SH-SY5Y (cell line): Measurements from ENCODE around the gene TTC21A.

Experiments used
- GATA2 ChIP-seq: IDR thresholded peaks from 2 replicates; pipeline ENCODE4 v1.6.1; 2011; ENCODE audit warnings: mild to moderate bottlenecking, low read depth, low read length
- GATA3 ChIP-seq: IDR thresholded peaks from 2 replicates; pipeline ENCODE4 v1.6.1; 2011; ENCODE audit warnings: low read depth, mild to moderate bottlenecking, low read length, moderate library complexity

Gene TTC21A

DNA sequence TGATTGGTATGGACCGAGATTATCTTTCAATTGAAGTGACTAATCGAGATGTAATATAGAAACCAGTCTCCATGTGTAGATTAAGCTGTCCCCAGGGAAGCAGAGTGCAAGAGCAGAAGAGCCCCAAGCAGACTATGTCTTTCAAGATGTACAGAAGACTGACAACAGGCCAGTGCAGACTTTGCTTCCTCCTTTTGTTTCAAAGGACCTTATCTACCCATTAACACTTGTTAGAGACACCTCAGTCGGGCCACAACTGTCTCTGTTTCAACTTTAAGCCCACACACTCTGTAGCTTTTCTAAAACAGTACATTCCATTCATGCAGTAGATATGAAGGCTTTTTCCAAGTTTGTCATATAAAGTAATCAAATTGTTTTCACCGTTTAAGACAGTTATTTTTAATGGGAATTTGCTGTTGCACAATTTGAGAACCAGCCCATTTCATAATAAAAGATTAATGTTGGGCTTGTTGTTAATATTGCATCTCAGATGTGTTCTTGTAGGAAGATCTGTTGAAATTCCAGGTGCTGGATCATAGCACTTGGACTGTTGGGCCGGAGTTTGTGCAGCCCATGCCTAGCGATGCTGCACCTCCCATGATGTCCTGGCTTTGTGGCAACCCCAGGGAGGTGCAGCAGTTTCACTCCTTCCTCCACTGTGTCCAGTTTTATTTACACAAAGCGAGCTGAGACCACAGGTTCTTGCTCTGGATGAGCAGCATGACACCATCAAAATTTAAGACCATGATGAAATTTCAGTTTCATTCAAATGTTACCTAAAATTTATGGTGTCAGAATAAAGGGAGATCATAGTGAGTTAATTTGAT is 12.4 kb upstream of the TTC21A start:
- TF ChIP-seq GATA3 (no peak), GATA2 (no peak)

DNA sequence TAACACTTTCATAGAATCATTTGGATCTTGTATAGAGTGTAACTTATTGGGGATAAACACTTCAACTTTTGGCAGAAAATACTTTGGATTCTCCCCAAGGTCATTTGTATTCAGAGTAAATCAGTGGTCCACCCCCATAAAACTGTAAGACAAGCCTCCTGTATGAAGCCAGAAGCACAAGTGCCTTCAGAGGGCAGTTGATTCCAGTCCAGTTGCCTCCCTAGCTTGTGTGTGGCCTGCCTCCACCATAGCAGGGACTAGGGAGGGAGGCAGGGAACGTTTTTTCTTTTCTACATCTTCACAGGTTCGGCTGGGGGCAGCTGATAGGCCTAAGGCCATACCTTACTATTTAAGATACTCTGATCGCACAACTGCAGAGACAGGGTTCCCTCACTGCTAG is 11.7 kb upstream of the TTC21A start:
- TF ChIP-seq GATA3 = no peak
- TF ChIP-seq GATA2 = no peak

DNA sequence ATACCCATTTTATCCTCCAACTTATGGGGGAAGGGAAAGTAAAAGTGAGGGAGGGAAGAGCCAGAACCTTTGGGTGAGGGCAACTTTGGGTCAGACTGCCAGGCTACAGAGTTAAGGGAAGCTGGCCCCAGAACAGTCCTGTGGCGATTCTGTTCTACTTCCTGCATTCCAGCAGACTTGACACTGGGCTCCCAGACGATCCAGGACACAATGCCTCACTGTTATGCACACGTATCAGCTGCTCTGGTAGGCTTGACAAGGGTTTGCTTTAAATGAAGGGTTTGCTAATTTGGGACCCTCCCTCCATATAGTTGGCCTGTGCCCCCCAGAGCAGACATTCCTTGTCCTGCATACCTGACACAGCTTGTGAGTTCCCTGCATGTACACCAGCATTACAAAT is 10.7 kb upstream of the TTC21A start:
- TF ChIP-seq GATA2 (no peak), GATA3 (no peak)

DNA sequence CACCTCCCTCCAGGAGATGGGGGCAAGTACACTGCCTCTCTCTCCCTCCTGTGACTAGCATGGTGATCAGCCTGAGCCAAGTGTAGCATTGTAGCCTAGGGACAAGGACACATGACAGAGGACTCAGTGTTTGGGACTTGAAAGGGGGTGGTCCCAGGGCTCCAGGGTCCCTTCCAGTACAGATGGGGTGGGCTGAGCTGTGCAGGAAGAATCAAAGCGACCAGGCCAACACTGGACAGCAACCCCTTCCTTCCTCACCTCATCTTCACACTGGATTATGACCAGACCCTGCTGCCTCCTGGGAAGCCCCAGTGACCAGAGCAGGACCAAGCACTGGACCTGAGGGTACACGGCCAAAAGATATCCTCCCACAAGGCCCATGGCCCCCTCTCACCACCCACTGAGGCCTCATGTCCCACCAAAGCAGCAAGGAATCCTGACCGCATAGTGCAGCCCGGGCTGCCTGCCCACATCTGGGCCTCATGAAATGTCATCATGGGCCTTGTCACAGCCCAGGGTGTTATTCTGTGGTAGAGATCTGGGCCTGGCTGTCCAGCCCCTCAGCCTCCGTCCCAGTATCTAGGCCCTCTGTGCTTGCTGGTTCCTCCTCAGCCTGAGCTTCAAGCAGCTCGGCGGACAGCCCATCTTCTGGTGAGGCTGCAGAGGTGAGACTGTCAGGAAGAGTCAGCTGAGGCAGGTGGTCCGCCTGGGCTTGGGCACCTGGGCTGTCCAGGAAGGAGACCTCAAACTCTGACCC is 9.6 kb upstream of the TTC21A start:
- TF ChIP-seq GATA2 (no peak), GATA3 (no peak)

DNA sequence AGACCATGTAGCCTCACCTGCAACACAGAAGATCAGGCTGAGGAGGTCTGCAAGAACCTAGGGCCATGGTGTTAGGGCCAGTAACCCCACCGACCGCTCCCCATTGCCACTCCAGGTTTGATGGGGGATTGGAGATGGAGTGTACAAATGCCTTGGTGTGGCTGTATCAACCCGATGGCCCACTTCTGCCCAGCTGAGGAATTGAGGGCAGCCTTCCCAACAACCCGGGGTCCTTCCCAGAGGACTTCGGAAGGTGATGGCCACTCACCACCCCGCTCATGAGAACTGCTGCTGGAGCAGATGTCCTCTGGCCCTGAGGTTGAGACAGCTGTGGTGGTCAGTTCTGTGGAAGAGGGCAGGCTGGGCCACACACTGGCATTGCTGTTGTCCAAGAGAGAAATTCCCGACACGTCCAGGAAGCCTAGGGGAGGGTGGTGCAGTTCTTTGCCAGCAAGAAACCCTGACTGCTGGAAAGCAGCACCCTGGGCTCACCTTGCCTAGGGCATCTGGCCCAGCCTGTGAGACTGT is 8.9 kb upstream of the TTC21A start:
- TF ChIP-seq GATA3 (no peak), GATA2 (no peak)

DNA sequence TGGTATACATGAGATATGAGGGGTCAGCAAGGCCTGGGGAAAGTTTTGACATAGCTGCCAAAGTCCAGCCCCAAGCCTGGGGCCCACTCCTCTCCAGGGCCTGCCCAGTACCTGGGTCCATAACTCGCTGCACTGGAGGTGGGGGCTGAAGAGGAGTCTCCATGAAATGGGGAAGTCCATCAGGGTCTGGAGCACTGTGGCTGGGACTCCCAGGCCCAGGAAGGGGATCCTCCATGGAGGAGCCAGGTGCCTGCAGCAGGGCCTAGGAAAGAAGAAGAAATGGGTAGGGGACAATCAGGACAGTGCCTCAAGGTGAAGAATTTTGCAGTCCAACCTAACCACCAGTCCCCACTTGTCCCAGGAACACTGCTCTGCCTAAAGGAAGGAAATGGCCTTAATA is 8.2 kb upstream of the TTC21A start:
- no peak for TF ChIP-seq GATA2
- TF ChIP-seq GATA3 = no peak

DNA sequence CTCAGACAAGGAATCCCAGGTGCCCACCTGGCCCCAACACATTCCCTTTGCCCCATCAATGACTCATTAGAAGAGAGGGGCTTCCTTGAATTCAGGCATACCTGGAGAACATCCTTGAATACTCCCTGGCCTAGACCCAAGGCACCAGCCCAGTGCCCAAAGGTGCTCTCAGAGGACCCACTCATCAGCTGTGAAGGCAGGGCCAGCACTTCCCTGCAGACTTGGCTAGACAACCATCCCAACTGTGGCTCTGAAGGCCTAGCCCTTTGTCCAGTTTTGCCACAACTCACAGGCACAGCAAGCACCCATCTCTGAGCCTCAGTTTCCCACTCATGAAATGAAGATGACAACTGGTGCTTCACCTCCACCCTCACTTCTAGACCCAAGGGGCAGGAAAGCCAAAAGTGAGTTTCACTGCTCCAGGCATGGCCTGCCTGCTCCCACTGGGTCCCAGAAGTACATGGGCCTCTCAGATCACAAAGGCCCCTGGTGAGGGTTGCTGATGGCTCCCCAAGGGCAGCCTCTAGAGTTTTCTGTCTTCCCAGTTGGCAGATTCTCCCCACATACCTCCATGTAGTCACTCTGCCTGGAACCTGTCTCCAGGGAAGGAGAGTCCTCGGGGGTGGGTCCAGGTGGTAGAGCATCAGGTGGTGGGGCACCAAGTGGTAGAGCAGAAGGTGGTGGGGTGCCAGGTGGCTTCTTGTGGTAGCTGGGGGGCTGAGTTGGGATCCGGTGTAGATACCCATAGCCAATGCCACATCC is 7.6 kb upstream of the TTC21A start:
- TF ChIP-seq GATA3 = no peak
- TF ChIP-seq GATA2 = no peak

DNA sequence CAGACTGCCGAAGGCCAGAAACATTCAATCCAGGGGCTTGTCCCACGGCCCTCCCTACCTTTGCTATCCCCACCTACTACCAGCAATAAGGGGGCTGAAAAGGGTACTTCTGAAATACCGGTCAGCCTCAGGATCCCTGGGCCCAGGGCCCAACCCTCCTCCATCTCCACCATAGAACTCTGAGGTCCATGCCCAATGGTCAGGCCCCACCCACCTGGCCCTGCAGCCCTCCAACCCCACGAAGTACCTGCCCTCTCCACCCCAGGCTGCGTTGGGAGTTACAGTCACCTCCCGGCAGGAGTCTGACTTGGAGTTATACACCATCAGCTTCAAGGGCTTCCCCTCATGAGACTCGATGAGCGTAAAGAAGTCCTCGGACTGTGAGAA is 7.0 kb upstream of the TTC21A start:
- TF ChIP-seq GATA3 = no peak
- TF ChIP-seq GATA2 = no peak

DNA sequence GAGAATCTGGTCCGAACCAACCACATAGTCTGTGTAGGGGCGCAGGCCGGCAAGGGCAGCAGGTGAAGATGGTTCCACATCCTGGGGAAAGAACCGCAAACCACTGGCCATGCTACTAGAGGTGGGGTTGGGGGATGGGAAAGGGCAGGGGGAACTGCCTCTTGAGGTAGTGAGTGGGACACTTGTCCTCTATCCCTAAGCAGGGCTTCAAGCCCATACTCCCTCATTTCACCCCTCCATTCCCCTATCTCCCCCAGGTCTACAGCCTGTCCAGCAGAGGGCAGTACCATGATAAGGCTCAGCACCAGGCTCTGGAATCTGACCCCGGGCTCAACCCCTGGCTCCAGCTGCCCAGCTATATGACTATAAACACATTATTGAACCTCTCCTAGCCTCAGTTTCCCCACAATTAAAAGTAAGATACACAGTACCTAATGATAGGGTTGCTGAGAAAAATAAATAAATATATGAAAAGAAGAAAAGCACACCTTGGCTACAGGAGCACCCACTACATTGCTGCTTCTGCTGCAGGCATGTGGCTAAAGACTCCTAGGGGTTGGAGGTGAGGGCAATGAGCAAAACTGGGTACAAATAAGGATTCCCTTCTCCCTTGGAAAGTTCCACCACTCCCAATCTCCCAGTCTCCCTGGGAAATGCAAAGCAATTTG is 6.3 kb upstream of the TTC21A start:
- TF ChIP-seq GATA2 (no peak), GATA3 (no peak)

DNA sequence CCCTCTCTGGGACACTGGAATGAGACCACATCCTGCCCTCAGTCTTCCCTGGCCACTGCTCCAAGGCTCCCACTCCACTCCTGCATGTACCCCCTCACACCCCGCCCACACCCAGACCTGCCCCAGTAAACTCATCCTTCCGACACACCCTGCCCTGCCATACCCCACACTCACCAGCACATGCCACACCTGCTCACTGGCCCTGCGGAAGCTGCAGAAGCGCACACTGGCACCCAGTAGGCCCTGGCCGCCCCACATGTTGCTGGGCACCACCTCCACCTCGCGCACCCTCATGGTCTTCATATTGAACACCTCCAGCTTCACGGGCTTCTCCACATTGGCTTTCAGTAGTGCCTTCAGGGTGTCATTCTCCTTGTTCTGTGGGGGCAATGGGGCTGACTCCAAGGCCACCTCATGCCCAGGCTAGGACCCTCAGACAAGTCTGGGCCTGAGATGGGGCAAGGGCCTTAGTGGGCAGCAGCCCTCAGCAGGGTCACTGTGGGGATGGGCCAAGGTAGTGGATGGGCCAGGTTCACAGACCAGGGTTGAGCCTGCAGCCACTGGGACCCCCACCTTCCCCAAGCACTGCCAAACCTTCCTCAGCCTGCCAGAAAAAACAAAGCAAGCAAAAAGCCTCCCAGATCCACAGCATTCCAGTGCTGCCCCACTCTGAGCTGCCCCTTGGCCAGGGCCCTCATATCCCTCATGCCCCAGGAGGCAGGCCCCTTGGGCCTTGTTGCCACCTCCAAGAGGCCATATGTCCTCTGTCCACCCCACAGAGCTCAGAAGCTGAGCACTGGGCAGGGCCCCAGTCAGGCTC is 4.8 kb upstream of the TTC21A start:
- TF ChIP-seq GATA3 (no peak), GATA2 (no peak)

DNA sequence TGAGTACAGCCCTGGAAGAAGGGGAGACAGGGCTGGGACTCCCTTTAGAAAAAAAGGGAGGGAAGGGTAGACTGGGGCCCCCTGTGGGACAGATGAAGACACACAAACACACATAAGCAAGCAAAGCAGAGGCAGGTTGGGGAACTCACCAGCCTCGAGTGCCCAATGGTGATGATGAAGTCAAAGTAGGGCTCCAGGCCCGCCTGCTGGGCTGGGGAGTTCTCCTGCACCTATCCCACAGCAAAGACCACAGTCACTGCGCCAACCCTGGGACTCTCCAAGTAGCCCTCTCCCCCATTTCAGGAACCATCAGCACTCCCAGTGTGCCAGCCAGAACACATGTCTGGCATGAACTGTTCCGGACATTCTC is 4.2 kb upstream of the TTC21A start:
- TF ChIP-seq GATA2 (no peak), GATA3 (no peak)

DNA sequence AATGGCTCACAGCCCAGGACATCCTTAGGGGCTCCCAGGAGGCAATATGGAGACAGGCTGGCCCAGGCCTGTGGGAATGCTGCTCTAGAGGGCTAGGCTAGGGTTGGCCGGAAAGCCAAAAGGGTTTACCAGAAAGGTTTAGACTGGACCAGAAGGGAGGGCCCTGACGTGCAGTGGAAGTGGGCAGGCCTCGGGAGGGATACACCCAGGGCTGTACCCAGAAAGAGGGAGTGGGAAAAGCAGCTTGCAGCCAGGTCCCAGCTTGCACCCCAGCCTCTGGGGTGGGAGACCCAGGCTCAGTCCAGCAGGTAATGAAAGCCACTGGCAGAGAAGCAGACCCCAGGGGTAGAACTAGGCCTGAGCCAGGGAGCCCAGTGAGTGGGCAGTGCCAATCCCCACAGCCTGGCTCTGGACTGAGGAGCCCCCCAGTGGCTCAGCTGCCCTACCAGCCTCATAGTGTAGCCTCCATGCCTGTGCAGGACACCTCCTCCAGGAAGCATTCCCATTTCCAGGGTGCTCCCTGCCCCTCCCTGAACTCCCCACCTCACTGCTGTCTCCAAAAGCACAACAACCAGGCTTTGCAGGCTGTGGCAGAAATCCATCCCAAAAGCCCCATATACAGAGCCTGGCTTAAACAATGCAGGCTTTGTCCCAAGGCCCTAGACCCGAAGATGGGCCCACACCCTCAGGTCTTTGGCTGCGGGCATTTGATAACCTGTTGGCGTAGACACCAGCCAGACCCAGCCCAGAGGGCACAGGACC is 3.5 kb upstream of the TTC21A start:
- TF ChIP-seq GATA2 = no peak
- TF ChIP-seq GATA3 = no peak
